Gastrocnemius medialis (tissue), 4 donors: ENCODE measurements around the gene CDKL4.

Source experiments
- CTCF ChIP-seq, 5 experiments: fragments of 450-650 bp in 3 of 5; fragments of 200-600 bp in 2 of 5; sonication (generic) in 2 of 5; IDR thresholded peaks in 4 of 5; conservative IDR thresholded peaks in 1 of 5; 1 replicate in 4 of 5; 2 replicates in 1 of 5; pipeline ENCODE4 v1.5.1; 2016 to 2019; ENCODE audit warnings: antibody characterized with exemption in 5 of 5, mild to moderate bottlenecking in 3 of 5, moderate library complexity in 3 of 5
- POLR2A ChIP-seq, 2 donors: fragments of 450-650 bp; IDR thresholded peaks; one replicate each; pipeline ENCODE4 v1.6.1; 2017; ENCODE audit warnings: antibody characterized with exemption in 2 of 2, mild to moderate bottlenecking in 2 of 2, moderate library complexity in 2 of 2

- TF ChIP-seq CTCF (IDR thresholded peaks at IDR 0.05 in 4 of 5, conservative IDR thresholded peaks at IDR 0.05 in 1 of 5) (no peak), POLR2A (IDR thresholded peaks at IDR 0.05) (no peak)
Observed at GRCh38 chr2:39145906-39146421, 97.8 kb downstream of the CDKL4 start.
